ENCODE measurements around the gene RBM18.

- TF ChIP-seq CTCF (IDR thresholded peaks at IDR 0.05) = no peak
- no peak for TF ChIP-seq POLR2A (IDR thresholded peaks at IDR 0.05)
Measured at GRCh38 chr9:122236681-122237080, 28.0 kb downstream of the RBM18 start.
